IPS-18a (cell line): ENCODE results near the gene ZNF19.

ENCODE experiments used
- H3K27ac ChIP-seq: one replicate; pipeline ENCODE4 v1.5.1; 2013; ENCODE audit warnings: low read length
- H3K27me3 ChIP-seq: one replicate; pipeline ENCODE4 v1.6.1; 2013; ENCODE audit warnings: mild to moderate bottlenecking, low read length; ENCODE audit not compliant: control insufficient read depth, insufficient read depth
- H3K36me3 ChIP-seq: one replicate; pipeline ENCODE4 v1.6.1; 2013; ENCODE audit warnings: low read depth, low read length; ENCODE audit not compliant: control insufficient read depth
- H3K4me1 ChIP-seq: one replicate; pipeline ENCODE4 v1.6.1; 2013; ENCODE audit warnings: low read depth, low read length; ENCODE audit not compliant: control insufficient read depth
- H3K4me3 ChIP-seq: one replicate; pipeline ENCODE4 v1.5.1; 2013; ENCODE audit warnings: low read length
- H3K9ac ChIP-seq: one replicate; pipeline ENCODE4 v1.6.1; 2013; ENCODE audit warnings: mild to moderate bottlenecking, low read length, moderate library complexity
- H3K9me3 ChIP-seq: one replicate; pipeline ENCODE4 v1.6.1; 2013; ENCODE audit warnings: low read depth, low read length; ENCODE audit not compliant: control insufficient read depth

ZNF19 gene

DNA sequence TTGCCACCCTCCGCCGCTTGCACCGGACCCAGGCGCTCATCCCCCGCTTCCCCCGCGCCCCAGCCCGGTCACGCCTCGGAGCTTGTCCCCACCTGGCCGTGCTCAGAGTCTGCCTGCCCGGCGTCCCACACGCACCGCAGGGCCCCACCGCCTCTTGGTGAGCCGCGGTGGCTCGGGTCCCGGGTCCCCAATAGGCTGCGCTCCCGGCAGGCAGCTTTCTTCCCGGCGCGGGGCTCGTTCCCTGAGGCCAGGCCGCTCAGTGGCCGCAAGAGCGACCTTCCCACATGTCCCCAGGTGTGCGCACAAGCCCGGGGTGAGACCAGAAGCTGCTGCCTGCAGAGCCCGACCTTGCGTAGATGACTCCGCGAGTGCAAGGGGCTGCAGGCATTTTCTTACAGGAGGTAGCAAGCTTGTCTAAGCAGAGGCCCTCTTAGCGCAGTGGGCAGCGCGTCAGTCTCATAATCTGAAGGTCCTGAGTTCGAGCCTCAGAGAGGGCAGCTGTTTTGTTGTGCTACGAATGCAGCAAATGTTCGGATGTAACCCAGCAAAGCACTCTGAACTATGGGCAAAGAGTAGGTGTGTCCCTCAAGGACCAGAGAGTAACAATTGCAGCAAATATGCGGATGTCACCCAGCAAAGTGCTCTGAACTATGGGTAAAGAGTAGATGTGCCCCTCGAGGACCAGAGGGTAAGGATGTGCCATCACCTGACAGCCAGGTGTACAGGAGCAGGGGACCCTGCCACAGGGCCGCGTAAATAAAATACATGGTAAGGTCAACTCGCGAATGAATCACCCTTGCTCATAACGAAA lies 62.9 kb downstream of the ZNF19 start:
- H3K9ac ChIP-seq = peak overlapping the region; percentile 34
- peak overlapping the region; percentile 70 for H3K4me3 ChIP-seq
- no peaks in the 10 kb centered on the region for H3K4me1 ChIP-seq
- no peak overlapping the region for H3K27ac ChIP-seq
- peaks cover 21% of the 10 kb centered on the region for H3K27me3 ChIP-seq
- H3K9me3 ChIP-seq = no peaks in the 10 kb centered on the region
- no peaks in the 10 kb centered on the region for H3K36me3 ChIP-seq

DNA sequence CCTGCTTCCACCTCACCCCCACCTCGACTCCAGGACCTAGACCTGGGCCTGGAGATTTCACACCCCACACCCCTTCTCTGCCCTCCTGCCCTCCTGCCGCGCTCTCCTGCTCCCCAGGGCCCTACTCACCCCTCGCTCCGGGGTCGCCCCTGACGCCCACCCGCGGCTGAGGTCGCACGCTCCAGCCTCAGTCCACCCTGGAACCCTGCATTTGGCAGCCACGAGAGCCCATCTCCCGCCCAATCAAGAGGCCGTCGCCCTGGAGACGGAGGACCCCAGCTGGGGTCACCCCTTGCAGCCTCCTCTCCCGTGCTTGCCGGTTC lies 63.4 kb downstream of the ZNF19 start:
- H3K27ac ChIP-seq = no peak overlapping the region
- H3K4me3 ChIP-seq = peak overlapping the region; percentile 70
- H3K4me1 ChIP-seq = no peaks in the 10 kb centered on the region
- H3K9me3 ChIP-seq = no peaks in the 10 kb centered on the region
- H3K27me3 ChIP-seq = peaks cover 21% of the 10 kb centered on the region
- peak overlapping the region; percentile 34 for H3K9ac ChIP-seq
- H3K36me3 ChIP-seq = no peaks in the 10 kb centered on the region

DNA sequence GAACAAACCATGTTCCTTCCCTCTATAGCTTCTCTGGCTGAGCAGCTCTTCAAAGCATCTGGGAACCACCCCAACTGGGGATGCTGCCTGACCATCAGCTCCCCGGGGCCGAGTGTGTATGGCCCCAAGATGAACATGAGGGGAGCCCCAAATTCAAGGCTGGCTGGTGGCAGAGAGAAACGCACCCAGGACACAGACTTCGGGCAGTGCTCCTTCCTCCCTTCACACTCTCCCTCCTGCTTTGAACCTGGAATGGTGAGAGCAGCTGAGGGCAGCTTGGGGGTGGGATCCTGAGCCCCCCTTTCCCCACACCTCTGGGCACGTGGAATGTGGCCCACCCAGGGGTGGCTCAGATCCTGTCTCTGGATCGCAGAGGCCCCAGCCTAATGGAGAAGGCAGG lies 64.5 kb downstream of the ZNF19 start:
- Histone ChIP-seq H3K4me3 (no peak overlapping the region), H3K27me3 (peaks cover 21% of the 10 kb centered on the region), H3K4me1 (no peaks in the 10 kb centered on the region), H3K9me3 (no peaks in the 10 kb centered on the region), H3K36me3 (no peaks in the 10 kb centered on the region), H3K27ac (no peak overlapping the region), H3K9ac (no peak overlapping the region)

DNA sequence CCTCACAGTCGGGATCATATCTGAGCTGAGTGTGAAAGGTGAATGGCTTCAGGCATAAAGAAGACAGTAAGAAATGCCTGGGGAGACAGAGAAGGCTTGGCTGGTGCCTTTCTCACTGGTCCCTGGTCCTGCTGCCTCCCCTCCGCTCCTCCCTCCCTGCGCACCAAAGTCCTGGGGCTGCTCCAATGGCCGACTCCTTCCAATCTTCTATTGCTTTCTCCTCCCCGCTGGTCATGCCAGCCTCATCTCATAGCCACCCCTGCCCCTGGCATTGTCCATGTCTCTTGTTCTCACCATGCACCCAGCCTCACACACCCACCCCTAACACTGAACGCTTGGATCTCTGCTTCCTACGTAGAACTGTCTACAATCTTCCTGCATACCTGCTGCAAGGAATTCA lies 65.3 kb downstream of the ZNF19 start:
- H3K4me3 ChIP-seq = no peak overlapping the region
- no peaks in the 10 kb centered on the region for H3K36me3 ChIP-seq
- H3K4me1 ChIP-seq = no peaks in the 10 kb centered on the region
- H3K9me3 ChIP-seq = no peaks in the 10 kb centered on the region
- H3K27me3 ChIP-seq = peaks cover 21% of the 10 kb centered on the region
- no peak overlapping the region for H3K27ac ChIP-seq
- no peak overlapping the region for H3K9ac ChIP-seq
